ENCODE data around the gene MOB3C.

MOB3C gene

GRCh38 chr1:46649764-46650163, 33.2 kb upstream of the MOB3C start:
- CTCF ChIA-PET, result no interaction called here
- no peak for TF ChIP-seq CTCF (IDR thresholded peaks at IDR 0.05; ENCODE audit: insufficient read depth, low read length, missing control alignments)
- POLR2A ChIA-PET, result no interaction called here
- no peak overlapping the region for H3K4me3 ChIP-seq (ENCODE audit: low read depth, low read length)
- DNase-seq (ENCODE audit: low read depth, low spot score), result no peak

- H3K4me3 ChIP-seq (ENCODE audit: low read depth, low read length), result no peak overlapping the region
- TF ChIP-seq CTCF (IDR thresholded peaks at IDR 0.05; ENCODE audit: insufficient read depth, low read length, missing control alignments), result no peak
- ChIA-PET CTCF (interaction anchor here (1.0 kb wide), 1 partner anchor 44 kb away, joined by 3 read pairs; no protein-coding TSS in a partner anchor), POLR2A (no interaction called here)
- no peak for DNase-seq (ENCODE audit: low read depth, low spot score)
These were observed 31.0 kb upstream of the MOB3C start for GRCh38 chr1:46647611-46648010.

- ChIA-PET CTCF (no interaction called here), POLR2A (no interaction called here)
- no peak for DNase-seq (ENCODE audit: low read depth, low spot score)
- no peak overlapping the region for H3K4me3 ChIP-seq (ENCODE audit: low read depth, low read length)
- TF ChIP-seq CTCF (IDR thresholded peaks at IDR 0.05; ENCODE audit: insufficient read depth, low read length, missing control alignments), result no peak
These were observed 30.2 kb upstream of the MOB3C start for GRCh38 chr1:46646844-46647243.

- no peak overlapping the region for H3K4me3 ChIP-seq (ENCODE audit: low read depth, low read length)
- TF ChIP-seq CTCF (IDR thresholded peaks at IDR 0.05; ENCODE audit: insufficient read depth, low read length, missing control alignments), result no peak
- CTCF ChIA-PET, result no interaction called here
- POLR2A ChIA-PET, result no interaction called here
- no peak for DNase-seq (ENCODE audit: low read depth, low spot score)
These were observed 29.7 kb upstream of the MOB3C start for GRCh38 chr1:46646331-46646730.

- DNase-seq (ENCODE audit: low read depth, low spot score), result no peak
- H3K4me3 ChIP-seq (ENCODE audit: low read depth, low read length), result no peak overlapping the region
- ChIA-PET CTCF (no interaction called here), POLR2A (no interaction called here)
- no peak for TF ChIP-seq CTCF (IDR thresholded peaks at IDR 0.05; ENCODE audit: insufficient read depth, low read length, missing control alignments)
These were observed 29.2 kb upstream of the MOB3C start for GRCh38 chr1:46645815-46646214.

GRCh38 chr1:46643368-46643775, 26.8 kb upstream of the MOB3C start:
- no peak for TF ChIP-seq CTCF (IDR thresholded peaks at IDR 0.05; ENCODE audit: insufficient read depth, low read length, missing control alignments)
- DNase-seq (ENCODE audit: low read depth, low spot score), result peak; percentile 83
- ChIA-PET CTCF (interaction anchor here (1.1 to 1.8 kb wide), 3 partner anchors 9 to 82 kb away, joined by 3 to 4 read pairs (median 3); no protein-coding TSS in a partner anchor), POLR2A (no interaction called here)
- H3K4me3 ChIP-seq (ENCODE audit: low read depth, low read length), result no peak overlapping the region
